Osteoblast (primary cell): ENCODE results near the gene VEGFA. TPM values are rescaled to one million over a fixed set of nuclear protein-coding genes. Genes with fewer than 3 reads are reported as not detected.
A peak's percentile ranks its signal among the peaks of the same experiment; 100 is the strongest.

ENCODE experiments used
- DNase-seq: peaks from one replicate; pipeline ENCODE4 v3.0.0; 2011; ENCODE audit warnings: low spot score, mixed read lengths; ENCODE audit not compliant: insufficient read length; ENCODE audit errors: missing footprints
- H2AFZ ChIP-seq: 2 replicates; pipeline ENCODE4 v1.6.0; 2011; ENCODE audit warnings: mild to moderate bottlenecking, low read length
- H3K27ac ChIP-seq: 2 replicates; pipeline ENCODE4 v1.5.1; 2011; ENCODE audit warnings: mild to moderate bottlenecking, low read depth, low read length, moderate library complexity
- H3K27me3 ChIP-seq: 2 replicates; pipeline ENCODE4 v1.6.0; 2012; ENCODE audit warnings: mild to moderate bottlenecking, control low read depth, inconsistent platforms, low read length, moderate library complexity; ENCODE audit not compliant: insufficient read depth
- H3K36me3 ChIP-seq: 2 replicates; pipeline ENCODE4 v1.5.1; 2011; ENCODE audit warnings: mild to moderate bottlenecking, low read length, control low read depth, moderate library complexity; ENCODE audit not compliant: insufficient read depth
- H3K4me1 ChIP-seq: 2 replicates; pipeline ENCODE4 v1.5.1; 2011; ENCODE audit warnings: mild to moderate bottlenecking, low read length, control low read depth, moderate library complexity; ENCODE audit not compliant: insufficient read depth
- H3K4me2 ChIP-seq: 2 replicates; pipeline ENCODE4 v1.6.0; 2011; ENCODE audit warnings: mild to moderate bottlenecking, low read length; ENCODE audit not compliant: insufficient read depth
- H3K4me3 ChIP-seq: fragments of 200-600 bp; sonication (generic); 3 replicates; pipeline ENCODE4 v1.5.1; 2012; ENCODE audit warnings: mild to moderate bottlenecking, low read length, inconsistent platforms; ENCODE audit not compliant: insufficient read depth
- H3K79me2 ChIP-seq: 2 replicates; pipeline ENCODE4 v1.6.0; 2012; ENCODE audit warnings: mild to moderate bottlenecking, low read length, control low read depth, inconsistent platforms; ENCODE audit not compliant: insufficient read depth
- H3K9me3 ChIP-seq: 2 replicates; pipeline ENCODE4 v1.5.1; 2011; ENCODE audit warnings: low read depth, low read length, control low read depth
- H4K20me1 ChIP-seq: 2 replicates; pipeline ENCODE4 v1.6.0; 2012; ENCODE audit warnings: mild to moderate bottlenecking, low read length, control low read depth; ENCODE audit not compliant: insufficient read depth
- CTCF ChIP-seq: IDR thresholded peaks from 2 replicates; pipeline ENCODE4 v1.5.1; 2011; ENCODE audit warnings: mild to moderate bottlenecking, low read depth, low read length, moderate library complexity; ENCODE audit errors: extremely low read depth
- total RNA-seq: library from RNA; depleted of rRNA; stranded (reverse); fragments of >200 nt; gene quantifications from 2 replicates; pipeline ENCODE4 v1.2.3, GENCODE V29; 2012

VEGFA gene
- total RNA-seq, 1 donor: 193 TPM

GRCh38 chr6:43781941-43782704 lies 12.1 kb downstream of the VEGFA start:
- no peak for TF ChIP-seq CTCF
- DNase-seq: peak; percentile 75
- H3K36me3 ChIP-seq: peaks cover 95% of the 10 kb centered on the region

GRCh38 chr6:43782764-43783513 lies 12.9 kb downstream of the VEGFA start:
- no peak overlapping the region for H2AFZ ChIP-seq
- peak overlapping the region; percentile 22 for H3K27ac ChIP-seq
- peaks cover 77% of the 10 kb centered on the region for H4K20me1 ChIP-seq
- H3K9me3 ChIP-seq: no peaks in the 10 kb centered on the region
- H3K4me2 ChIP-seq: no peak overlapping the region
- H3K36me3 ChIP-seq: peaks cover 87% of the 10 kb centered on the region
- peak; percentile 19 for DNase-seq
- H3K27me3 ChIP-seq: no peaks in the 10 kb centered on the region
- peaks cover 53% of the 10 kb centered on the region for H3K79me2 ChIP-seq
- no peak overlapping the region for H3K4me3 ChIP-seq
- no peak for TF ChIP-seq CTCF
- no peaks in the 10 kb centered on the region for H3K4me1 ChIP-seq

More at GRCh38 chr6:43781941-43782704, 12.1 kb downstream of the VEGFA start:
- no peak overlapping the region for H2AFZ ChIP-seq
- H3K27me3 ChIP-seq: no peaks in the 10 kb centered on the region
- H3K79me2 ChIP-seq: peaks cover 61% of the 10 kb centered on the region
- H3K4me1 ChIP-seq: no peaks in the 10 kb centered on the region
- H4K20me1 ChIP-seq: peaks cover 86% of the 10 kb centered on the region
- no peaks in the 10 kb centered on the region for H3K9me3 ChIP-seq
- peak overlapping the region; percentile 22 for H3K27ac ChIP-seq
- no peak overlapping the region for H3K4me3 ChIP-seq
- no peak overlapping the region for H3K4me2 ChIP-seq

GRCh38 chr6:43784049-43784855 lies 14.2 kb downstream of the VEGFA start:
- H3K79me2 ChIP-seq: peaks cover 40% of the 10 kb centered on the region
- H2AFZ ChIP-seq: no peak overlapping the region
- TF ChIP-seq CTCF: no peak
- peaks cover 64% of the 10 kb centered on the region for H4K20me1 ChIP-seq
- no peaks in the 10 kb centered on the region for H3K9me3 ChIP-seq
- H3K4me3 ChIP-seq: no peak overlapping the region
- H3K36me3 ChIP-seq: peaks cover 74% of the 10 kb centered on the region
- H3K4me2 ChIP-seq: no peak overlapping the region
- DNase-seq: peak; percentile 84
- H3K27me3 ChIP-seq: no peaks in the 10 kb centered on the region
- no peak overlapping the region for H3K27ac ChIP-seq
- H3K4me1 ChIP-seq: no peaks in the 10 kb centered on the region
